Hepatocyte (in vitro differentiated cells): Measurements from ENCODE around the gene SIGLEC10.

Experiments used
- EZH2 ChIP-seq: fragments of 200-600 bp; sonication (generic); IDR thresholded peaks from 2 replicates; pipeline ENCODE4 v1.6.1; 2016; ENCODE audit warnings: antibody characterized with exemption, mild to moderate bottlenecking, borderline replicate concordance
- TF ChIP-seq, protein P1 (sequence below): fragments of 200-600 bp; sonication (generic); IDR thresholded peaks from 2 replicates; pipeline ENCODE4 v1.5.1; 2016; ENCODE audit warnings: antibody characterized with exemption, mild to moderate bottlenecking; ENCODE audit not compliant: poor library complexity

DNA sequence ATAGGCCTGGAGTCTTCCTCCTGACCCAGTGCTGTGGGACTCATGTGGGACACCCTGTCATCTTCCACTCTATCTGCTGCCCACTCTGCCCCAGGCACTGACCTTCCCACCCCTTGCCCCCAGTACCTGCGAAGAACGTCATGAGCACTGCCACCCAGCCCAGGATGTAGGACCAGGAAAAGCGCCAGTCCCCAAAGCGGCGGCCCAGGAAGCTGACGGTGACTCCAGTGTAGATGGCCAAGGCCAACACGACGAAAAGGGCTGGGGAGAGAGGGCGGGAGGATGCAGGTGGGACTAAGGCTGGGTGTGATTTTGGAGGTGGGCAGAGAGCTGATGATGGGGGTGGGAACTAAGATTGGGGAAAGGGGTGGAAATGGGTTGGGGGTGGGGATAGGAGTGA, 37.1 kb downstream of the SIGLEC10 start:
- TF ChIP-seq, protein P1, sequence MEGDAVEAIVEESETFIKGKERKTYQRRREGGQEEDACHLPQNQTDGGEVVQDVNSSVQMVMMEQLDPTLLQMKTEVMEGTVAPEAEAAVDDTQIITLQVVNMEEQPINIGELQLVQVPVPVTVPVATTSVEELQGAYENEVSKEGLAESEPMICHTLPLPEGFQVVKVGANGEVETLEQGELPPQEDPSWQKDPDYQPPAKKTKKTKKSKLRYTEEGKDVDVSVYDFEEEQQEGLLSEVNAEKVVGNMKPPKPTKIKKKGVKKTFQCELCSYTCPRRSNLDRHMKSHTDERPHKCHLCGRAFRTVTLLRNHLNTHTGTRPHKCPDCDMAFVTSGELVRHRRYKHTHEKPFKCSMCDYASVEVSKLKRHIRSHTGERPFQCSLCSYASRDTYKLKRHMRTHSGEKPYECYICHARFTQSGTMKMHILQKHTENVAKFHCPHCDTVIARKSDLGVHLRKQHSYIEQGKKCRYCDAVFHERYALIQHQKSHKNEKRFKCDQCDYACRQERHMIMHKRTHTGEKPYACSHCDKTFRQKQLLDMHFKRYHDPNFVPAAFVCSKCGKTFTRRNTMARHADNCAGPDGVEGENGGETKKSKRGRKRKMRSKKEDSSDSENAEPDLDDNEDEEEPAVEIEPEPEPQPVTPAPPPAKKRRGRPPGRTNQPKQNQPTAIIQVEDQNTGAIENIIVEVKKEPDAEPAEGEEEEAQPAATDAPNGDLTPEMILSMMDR, result no peak
- no peak for TF ChIP-seq EZH2
